Activated naive CD8-positive, alpha-beta T cell treated with anti-CD3 and anti-CD28 coated beads, Interleukin-2, amount 10 ng/mL, durations not matched to agents 7 days and 5 days (primary cell): ENCODE results near the gene PLPPR3. TPM values are rescaled to one million over a fixed set of nuclear protein-coding genes. Genes with fewer than 3 reads are reported as not detected.
A peak's percentile ranks its signal among the peaks of the same experiment; 100 is the strongest.

Experiments
- ATAC-seq: fragments of 150-1000 bp; cut with Tn5 transposase; one replicate; pipeline ENCODE4 v1.10.0; 2021; ENCODE audit warnings: low read depth, moderate library complexity
- POLR2A ChIA-PET: fragments of 350-600 bp; sonication (Branson Sonifier 250); formaldehyde crosslinking; loops from one replicate; lab custom pipeline; 2021; ENCODE audit warnings: antibody characterized with exemption; lab: Charles Lee
- DNase-seq: peaks from one replicate; pipeline ENCODE4 v3.0.0; 2021
- H3K27ac Mint-ChIP-seq: one replicate; pipeline ENCODE4 v1.8.0; 2022; ENCODE audit warnings: mild to moderate bottlenecking, mixed read lengths
- H3K27me3 Mint-ChIP-seq: one replicate; pipeline ENCODE4 v1.8.0; 2022; ENCODE audit warnings: mild to moderate bottlenecking, moderate library complexity, mixed read lengths
- H3K36me3 Mint-ChIP-seq: one replicate; pipeline ENCODE4 v1.8.0; 2021; ENCODE audit warnings: mild to moderate bottlenecking, mixed read lengths
- H3K4me1 Mint-ChIP-seq: one replicate; pipeline ENCODE4 v1.8.0; 2021; ENCODE audit warnings: mixed read lengths
- H3K4me3 Mint-ChIP-seq: one replicate; pipeline ENCODE4 v1.8.0; 2022; ENCODE audit warnings: mild to moderate bottlenecking, moderate library complexity, mixed read lengths
- H3K9me3 Mint-ChIP-seq: one replicate; pipeline ENCODE4 v1.8.0; 2021; ENCODE audit warnings: mixed read lengths
- total RNA-seq, 2 experiments: library from RNA; stranded (reverse); gene quantifications; one replicate each; pipeline ENCODE4 v1.2.3, GENCODE V29; 2021

The PLPPR3 gene, protein sequence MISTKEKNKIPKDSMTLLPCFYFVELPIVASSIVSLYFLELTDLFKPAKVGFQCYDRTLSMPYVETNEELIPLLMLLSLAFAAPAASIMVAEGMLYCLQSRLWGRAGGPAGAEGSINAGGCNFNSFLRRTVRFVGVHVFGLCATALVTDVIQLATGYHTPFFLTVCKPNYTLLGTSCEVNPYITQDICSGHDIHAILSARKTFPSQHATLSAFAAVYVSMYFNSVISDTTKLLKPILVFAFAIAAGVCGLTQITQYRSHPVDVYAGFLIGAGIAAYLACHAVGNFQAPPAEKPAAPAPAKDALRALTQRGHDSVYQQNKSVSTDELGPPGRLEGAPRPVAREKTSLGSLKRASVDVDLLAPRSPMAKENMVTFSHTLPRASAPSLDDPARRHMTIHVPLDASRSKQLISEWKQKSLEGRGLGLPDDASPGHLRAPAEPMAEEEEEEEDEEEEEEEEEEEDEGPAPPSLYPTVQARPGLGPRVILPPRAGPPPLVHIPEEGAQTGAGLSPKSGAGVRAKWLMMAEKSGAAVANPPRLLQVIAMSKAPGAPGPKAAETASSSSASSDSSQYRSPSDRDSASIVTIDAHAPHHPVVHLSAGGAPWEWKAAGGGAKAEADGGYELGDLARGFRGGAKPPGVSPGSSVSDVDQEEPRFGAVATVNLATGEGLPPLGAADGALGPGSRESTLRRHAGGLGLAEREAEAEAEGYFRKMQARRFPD
- not detected for total RNA-seq

DNA sequence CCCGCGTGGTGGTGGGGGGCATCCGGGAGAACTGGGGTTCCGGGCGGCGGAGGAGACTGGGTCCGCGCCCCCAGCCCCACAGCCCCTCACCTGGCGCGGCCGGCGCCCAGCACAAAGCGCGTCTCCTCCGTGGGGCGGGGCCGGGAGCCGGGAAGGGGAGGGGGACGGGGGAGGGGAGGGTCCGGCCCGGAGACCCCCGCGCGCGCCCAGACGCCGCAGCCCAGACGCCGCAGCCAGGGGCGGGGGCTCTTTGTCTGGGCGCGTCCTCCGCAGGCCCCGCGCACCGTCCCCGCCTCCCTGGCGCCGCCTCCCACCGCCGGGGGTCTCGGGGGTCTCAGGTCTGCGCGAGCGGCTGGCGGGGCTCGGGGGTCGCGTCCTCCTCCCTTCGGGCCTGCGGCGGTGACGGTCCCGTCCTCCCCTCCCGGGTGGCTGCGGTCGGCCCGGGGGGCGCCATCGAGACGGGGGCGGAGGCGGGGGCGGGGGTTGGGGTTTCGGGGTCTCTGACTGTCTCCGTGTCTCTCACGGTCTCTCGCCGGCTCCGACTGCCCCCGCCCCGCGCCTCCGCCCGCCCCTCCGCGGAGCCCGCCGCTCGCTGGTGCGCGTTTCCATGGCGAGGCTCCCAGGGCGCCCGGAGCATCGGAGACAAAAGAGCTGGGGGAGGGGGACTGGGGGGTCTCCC is at the start of gene PLPPR3:
PLPPR3 (minus strand) TSS at position 131 of the 679 bp plus-strand sequence. CDS start 396 bp downstream, outside the sequence.
- H3K9me3 Mint-ChIP-seq: no peaks in the 10 kb centered on the region
- POLR2A ChIA-PET: no interaction called here
- no peak for ATAC-seq
- H3K4me1 Mint-ChIP-seq: no peaks in the 10 kb centered on the region
- H3K27me3 Mint-ChIP-seq: peaks cover 22% of the 10 kb centered on the region
- H3K4me3 Mint-ChIP-seq: no peak within 1 kb of the TSS
- no peak for DNase-seq
- H3K27ac Mint-ChIP-seq: no peak within 1 kb of the TSS
- peaks cover under 1% of the 10 kb centered on the region for H3K36me3 Mint-ChIP-seq

DNA sequence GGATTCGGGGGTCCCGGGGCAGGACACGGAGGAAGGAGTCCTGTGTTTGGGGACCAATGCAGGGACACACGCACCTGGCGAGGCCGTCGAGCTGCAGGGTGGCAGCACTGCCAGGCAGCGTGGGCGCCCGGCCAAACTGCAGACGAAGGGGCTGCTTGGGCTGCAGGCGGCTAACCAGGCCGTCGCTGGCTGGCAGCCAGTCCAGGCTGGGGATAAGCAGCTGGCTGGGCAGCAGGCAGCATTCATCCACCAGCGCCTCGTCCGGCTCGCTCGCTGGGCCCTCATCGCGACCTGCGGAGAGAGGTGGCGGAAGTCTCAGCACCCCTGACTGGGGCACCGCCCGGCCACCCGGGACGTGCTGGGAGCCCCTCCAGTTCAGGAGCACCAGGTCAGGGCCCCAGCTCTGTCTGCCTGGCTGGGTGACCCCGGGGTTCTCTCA is 49.2 kb upstream of the PLPPR3 start:
- Mint-ChIP-seq H3K4me1 (peaks cover 7% of the 10 kb centered on the region), H3K9me3 (no peaks in the 10 kb centered on the region), H3K4me3 (no peak overlapping the region), H3K36me3 (peaks cover 12% of the 10 kb centered on the region), H3K27ac (no peak overlapping the region), H3K27me3 (no peaks in the 10 kb centered on the region)
- ATAC-seq: no peak
- POLR2A ChIA-PET: no interaction called here
- no peak for DNase-seq

DNA sequence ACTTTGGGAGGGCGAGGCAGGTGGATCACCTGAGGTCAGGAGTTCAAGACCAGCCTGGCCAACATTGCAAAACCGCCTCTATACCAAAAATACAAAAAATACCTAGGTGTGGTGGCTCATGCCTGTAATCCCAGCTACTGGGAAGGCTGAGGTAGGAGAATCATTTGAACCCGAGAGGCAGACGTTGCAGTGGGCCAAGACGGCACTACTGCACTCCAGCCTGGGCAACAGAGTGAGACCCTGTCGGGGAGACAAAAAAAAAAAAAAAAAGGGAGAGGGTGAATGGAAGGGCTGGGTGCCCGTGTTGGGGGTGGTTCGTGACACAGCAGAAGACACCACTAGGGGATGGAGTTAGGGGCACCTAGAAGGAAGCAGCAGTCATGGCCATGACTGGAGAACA is 48.6 kb upstream of the PLPPR3 start:
- no peak for ATAC-seq
- DNase-seq: no peak
- POLR2A ChIA-PET: no interaction called here
- H3K27ac Mint-ChIP-seq: peak overlapping the region; percentile 51
- H3K36me3 Mint-ChIP-seq: peaks cover 12% of the 10 kb centered on the region
- no peak overlapping the region for H3K4me3 Mint-ChIP-seq
- no peaks in the 10 kb centered on the region for H3K9me3 Mint-ChIP-seq
- peaks cover 7% of the 10 kb centered on the region for H3K4me1 Mint-ChIP-seq
- H3K27me3 Mint-ChIP-seq: no peaks in the 10 kb centered on the region

DNA sequence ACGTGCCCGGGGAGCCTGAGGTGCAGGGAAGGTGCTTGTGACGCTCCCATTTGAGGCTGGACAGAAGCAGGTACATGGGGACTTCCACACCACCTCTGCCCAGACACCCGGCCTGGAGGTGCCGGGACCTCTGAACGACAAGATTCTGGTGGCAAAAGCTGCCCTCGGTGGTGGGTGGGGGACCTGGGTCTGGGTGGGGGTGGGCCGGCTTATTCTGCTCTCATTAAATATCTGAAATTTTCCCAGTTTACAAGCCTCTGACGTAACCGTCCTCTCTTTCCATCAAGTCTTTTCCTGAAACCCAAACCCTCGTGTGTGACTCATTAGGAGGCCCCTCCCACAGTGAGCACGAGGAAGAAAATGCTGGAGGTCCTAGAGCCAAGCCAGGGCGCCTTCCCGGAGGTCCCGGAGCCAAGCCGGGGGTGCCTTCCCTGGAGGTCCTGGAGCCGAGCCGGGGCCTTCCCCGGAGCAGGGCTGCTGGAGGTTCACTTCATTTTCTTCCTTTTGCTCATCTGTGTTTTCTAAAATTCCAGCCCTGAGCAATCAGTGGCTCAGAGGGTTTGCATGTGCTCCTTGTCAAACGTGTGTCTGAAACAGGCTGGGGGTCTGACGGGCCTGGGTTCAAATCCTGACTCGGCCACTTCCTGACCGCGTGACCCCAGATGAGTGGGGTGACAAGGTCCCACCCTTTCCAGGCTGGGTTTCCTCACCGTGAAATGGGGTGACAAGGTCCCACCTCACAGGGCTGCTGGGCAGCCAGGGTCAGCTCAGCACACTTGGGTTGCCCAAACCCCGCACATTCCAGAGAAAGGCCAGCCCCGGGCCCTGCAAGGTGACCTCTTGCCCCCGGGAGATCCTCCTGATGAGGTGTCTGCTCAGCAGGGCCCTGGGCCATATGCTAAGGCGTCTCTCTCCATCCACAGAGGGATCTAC is 47.8 kb upstream of the PLPPR3 start:
- Mint-ChIP-seq H3K4me3 (no peak overlapping the region), H3K36me3 (peaks cover 12% of the 10 kb centered on the region), H3K27me3 (no peaks in the 10 kb centered on the region), H3K27ac (no peak overlapping the region), H3K4me1 (peaks cover 7% of the 10 kb centered on the region), H3K9me3 (no peaks in the 10 kb centered on the region)
- DNase-seq (no peak), ATAC-seq (no peak)
- POLR2A ChIA-PET: no interaction called here

DNA sequence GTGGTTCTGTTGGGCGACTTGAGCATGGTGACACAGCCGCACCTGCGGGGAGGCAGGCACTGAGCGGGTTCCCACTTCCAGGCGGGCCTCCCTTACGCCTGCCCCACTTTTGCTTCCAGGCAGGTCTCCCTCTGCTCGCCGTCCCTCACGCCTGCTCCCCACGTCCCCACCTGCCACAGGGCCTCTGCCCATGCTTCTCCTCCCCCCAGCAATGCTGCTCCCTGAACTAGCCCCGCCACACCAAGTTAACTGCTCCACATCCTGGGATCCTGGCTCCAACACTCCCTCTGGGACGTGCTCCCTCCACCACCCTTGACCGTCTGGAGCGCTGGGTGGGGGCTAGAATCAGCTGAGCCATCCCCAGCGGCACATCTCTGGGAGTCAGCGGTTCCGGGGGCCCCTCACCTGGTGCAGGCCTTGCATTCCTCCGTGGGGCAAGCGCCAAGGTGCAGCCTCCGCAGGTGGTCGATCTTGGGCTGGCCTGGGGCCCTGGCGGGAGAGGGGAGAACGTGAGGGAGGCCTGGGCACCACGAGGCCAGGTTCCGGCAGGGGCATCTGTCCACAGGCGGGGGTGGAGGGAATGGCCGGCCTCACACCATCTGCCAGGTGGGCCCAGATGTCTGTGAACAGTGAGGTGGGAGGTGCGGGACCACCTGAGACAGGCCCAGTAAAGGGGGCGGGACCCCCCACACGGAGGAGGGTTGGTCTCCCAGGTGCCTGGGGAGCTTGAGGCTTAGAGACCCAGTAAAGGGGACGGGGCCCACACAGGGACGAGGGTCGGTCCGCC is 46.9 kb upstream of the PLPPR3 start:
- Mint-ChIP-seq H3K4me3 (no peak overlapping the region), H3K27me3 (no peaks in the 10 kb centered on the region), H3K9me3 (no peaks in the 10 kb centered on the region), H3K36me3 (peaks cover 12% of the 10 kb centered on the region), H3K27ac (no peak overlapping the region), H3K4me1 (peaks cover 8% of the 10 kb centered on the region)
- no peak for DNase-seq
- POLR2A ChIA-PET: no interaction called here
- no peak for ATAC-seq

DNA sequence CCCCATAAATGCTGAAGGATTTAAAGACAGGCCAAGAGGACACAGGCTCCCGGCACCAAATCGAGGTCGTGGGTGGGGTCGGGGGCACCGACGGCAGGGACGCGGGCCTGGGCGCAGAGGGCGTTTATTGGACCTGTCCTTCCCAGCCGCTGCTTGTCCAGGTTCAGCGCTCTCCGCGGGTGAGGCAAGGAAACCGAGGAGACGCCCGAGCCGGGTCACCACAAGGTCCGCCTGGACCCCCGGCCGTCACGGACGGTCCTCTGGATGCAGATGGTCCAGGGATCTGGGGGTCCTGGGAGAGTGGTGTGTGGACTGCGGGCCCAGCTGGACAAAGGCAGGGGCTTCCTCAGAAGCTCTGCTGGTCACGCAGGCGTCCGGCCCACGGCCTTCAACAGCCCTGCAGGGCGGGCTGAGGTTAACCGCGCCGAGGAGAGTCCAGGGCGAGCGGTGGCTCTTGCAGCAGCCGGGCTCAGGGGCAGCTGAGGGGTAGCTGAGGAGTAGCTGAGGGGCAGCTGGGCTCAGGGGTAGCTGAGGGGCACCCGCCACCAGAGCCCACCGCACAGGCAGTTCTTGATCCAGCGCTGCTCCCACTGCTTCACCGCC is 46.2 kb upstream of the PLPPR3 start:
- Mint-ChIP-seq H3K9me3 (no peaks in the 10 kb centered on the region), H3K4me1 (peaks cover 14% of the 10 kb centered on the region), H3K4me3 (no peak overlapping the region), H3K27me3 (no peaks in the 10 kb centered on the region), H3K27ac (no peak overlapping the region), H3K36me3 (peaks cover 12% of the 10 kb centered on the region)
- POLR2A ChIA-PET: no interaction called here
- DNase-seq: no peak
- ATAC-seq: no peak

DNA sequence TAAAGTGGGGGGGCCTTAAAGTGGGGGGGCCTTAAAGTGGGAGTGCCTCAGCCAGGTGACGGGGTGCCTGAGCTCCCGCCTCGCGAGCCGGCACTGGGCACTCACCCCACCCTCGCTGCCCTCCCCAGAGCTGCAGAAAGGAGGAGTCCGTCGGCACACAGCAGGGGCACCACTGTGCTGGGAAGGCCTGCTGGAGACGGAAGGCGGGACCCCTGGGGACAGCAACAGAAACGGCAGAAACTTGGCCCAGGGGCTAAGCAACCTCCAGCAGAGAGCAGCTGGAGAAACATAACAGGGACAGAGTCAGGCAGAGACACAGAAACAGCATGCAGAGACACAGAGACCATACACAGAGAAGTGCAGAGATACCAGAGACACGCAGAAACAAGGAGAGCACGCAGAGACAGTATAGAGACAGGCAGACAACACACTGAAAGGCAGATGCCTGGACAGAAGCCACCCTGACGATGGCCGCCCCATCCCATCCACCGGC is 45.6 kb upstream of the PLPPR3 start:
- POLR2A ChIA-PET: no interaction called here
- DNase-seq: no peak
- H3K9me3 Mint-ChIP-seq: no peaks in the 10 kb centered on the region
- H3K4me3 Mint-ChIP-seq: no peak overlapping the region
- H3K27me3 Mint-ChIP-seq: no peaks in the 10 kb centered on the region
- ATAC-seq: no peak
- peaks cover 12% of the 10 kb centered on the region for H3K36me3 Mint-ChIP-seq
- H3K27ac Mint-ChIP-seq: no peak overlapping the region
- peaks cover 15% of the 10 kb centered on the region for H3K4me1 Mint-ChIP-seq

DNA sequence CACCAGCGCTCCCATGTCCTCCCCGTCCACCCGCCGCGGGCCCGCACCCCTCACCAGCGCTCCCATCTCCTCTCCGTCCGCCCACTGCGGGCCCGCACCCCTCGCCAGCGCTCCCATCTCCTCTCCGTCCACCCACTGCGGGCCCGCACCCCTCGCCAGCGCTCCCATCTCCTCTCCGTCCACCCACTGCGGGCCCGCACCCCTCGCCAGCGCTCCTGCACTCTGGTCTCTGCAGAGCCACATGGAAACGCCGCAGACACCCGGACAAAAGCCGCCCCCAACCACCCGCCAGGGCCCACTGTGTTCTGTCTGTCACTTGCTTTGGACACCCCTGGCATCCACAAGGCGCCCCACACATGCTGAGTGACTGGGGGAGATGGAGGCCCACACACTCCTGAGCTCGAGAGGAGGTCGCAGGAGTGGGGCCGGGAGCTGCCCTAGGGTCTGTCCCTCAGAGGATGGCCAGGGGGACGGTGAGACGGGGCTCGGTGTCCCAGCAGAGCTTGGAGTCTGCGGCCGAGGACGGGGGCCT is 45.1 kb upstream of the PLPPR3 start:
- Mint-ChIP-seq H3K36me3 (peaks cover 12% of the 10 kb centered on the region), H3K27ac (no peak overlapping the region), H3K4me1 (peaks cover 13% of the 10 kb centered on the region), H3K9me3 (no peaks in the 10 kb centered on the region), H3K4me3 (no peak overlapping the region), H3K27me3 (no peaks in the 10 kb centered on the region)
- ATAC-seq (no peak), DNase-seq (no peak)
- POLR2A ChIA-PET: interaction anchor here (1.6 kb wide), 2 partner anchors 40 to 42 kb away, joined by 5 read pairs; no protein-coding TSS in a partner anchor

DNA sequence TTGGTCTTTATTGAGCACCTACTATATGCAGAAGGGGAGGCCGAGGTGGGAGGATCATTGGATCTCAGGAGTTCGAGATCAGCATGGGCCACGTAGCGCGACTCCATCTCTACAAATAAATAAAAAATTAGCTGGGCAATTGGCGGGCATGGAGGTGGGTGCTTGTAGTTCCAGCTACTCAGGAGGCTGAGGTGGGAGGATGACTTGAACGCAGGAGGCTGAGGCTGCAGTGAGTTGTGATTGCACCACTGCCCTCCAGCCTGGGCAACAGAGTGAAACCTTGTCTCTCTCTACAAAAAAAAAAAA is 41.5 kb upstream of the PLPPR3 start:
- ATAC-seq (no peak), DNase-seq (no peak)
- H3K4me3 Mint-ChIP-seq: peak overlapping the region; percentile 74
- POLR2A ChIA-PET: interaction anchor here (0.6 to 3.3 kb wide), 12 partner anchors 9 to 224 kb away, joined by 3 to 26 read pairs (median 4); partner anchors contain the start of genes MED16, R3HDM4, RNU6-9 and WDR18
- peaks cover 3% of the 10 kb centered on the region for H3K36me3 Mint-ChIP-seq
- no peaks in the 10 kb centered on the region for H3K9me3 Mint-ChIP-seq
- peaks cover 11% of the 10 kb centered on the region for H3K27me3 Mint-ChIP-seq
- peak overlapping the region; percentile 71 for H3K27ac Mint-ChIP-seq
- peaks cover 11% of the 10 kb centered on the region for H3K4me1 Mint-ChIP-seq

DNA sequence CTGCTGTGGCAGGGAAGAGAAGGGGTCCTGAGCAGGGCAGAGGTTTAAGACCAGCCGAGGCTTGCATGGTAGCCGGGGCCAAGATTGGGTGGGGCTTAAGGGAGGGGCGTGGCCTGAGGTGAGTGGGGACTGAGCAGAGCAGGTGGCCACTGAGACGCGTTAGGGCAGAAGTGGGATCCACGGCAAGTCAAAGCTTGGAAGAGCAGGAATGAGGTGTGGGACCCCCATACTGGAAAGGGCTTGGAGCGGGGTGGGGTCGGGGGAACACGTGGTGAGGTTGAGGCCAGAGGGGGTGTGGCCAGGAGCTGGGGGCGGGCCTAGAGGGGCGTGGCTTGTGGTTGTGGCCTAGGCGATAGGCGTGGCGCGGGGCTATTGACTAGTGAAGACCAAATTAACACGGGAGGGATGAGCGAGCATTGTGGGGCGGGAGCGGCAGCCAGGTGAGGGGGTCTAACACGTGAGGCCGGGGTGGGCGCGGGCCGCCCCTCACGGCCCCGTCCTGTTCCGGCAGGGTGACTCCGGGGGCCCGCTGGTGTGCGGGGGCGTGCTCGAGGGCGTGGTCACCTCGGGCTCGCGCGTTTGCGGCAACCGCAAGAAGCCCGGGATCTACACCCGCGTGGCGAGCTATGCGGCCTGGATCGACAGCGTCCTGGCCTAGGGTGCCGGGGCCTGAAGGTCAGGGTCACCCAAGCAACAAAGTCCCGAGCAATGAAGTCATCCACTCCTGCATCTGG is 41.0 kb upstream of the PLPPR3 start:
- Mint-ChIP-seq H3K4me3 (peak overlapping the region; percentile 74), H3K36me3 (peaks cover 3% of the 10 kb centered on the region), H3K9me3 (no peaks in the 10 kb centered on the region), H3K27me3 (peaks cover 16% of the 10 kb centered on the region), H3K27ac (peak overlapping the region; percentile 72), H3K4me1 (peaks cover 11% of the 10 kb centered on the region)
- POLR2A ChIA-PET: interaction anchor here (0.7 to 3.3 kb wide), 9 partner anchors 9 to 135 kb away, joined by 3 to 26 read pairs (median 6); partner anchors contain the start of genes MED16, R3HDM4, RNU6-9 and WDR18
- DNase-seq (peak; percentile 86), ATAC-seq (peak; percentile 34)
